ENCODE data around the gene HCFC1R1.

DNA sequence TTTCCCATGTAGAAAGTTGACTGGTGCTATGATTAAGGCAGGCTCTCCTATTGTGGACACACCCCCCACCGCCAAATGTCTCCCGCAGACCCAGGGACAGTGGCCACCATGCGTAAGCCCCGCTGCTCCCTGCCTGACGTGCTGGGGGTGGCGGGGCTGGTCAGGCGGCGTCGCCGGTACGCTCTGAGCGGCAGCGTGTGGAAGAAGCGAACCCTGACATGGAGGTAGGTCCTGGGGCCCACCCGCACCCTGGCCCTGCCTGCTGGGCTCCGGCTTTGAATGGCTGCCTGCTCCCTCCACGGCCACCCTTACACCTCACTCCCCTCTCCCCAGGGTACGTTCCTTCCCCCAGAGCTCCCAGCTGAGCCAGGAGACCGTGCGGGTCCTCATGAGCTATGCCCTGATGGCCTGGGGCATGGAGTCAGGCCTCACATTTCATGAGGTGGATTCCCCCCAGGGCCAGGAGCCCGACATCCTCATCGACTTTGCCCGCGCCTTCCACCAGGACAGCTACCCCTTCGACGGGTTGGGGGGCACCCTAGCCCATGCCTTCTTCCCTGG lies 26.3 kb upstream of the HCFC1R1 start:
- TF ChIP-seq POLR2A (IDR thresholded peaks at IDR 0.05; ENCODE audit: low read length) (no peak), GATA1 (IDR thresholded peaks at IDR 0.05; ENCODE audit: low read depth, low read length) (no peak)
